K562 (cell line): ENCODE results near the gene EGR2. TPM values are rescaled to one million over a fixed set of nuclear protein-coding genes. Genes with fewer than 3 reads are reported as not detected.

Experiments used
- ARID1B ChIP-seq: fragments of 450-650 bp; IDR thresholded peaks from 2 replicates; pipeline ENCODE4 v1.6.1; 2016; ENCODE audit warnings: antibody characterized with exemption, mild to moderate bottlenecking, inconsistent platforms
- BACH1 ChIP-seq: fragments of 200-800 bp; sonication (Bioruptor generic); IDR thresholded peaks from 2 replicates; pipeline ENCODE4 v1.6.1; 2016; ENCODE audit warnings: missing genetic modification characterization, missing compliant biosample characterization
- CEBPG ChIP-seq, 3 experiments: fragments of 200-800 bp in 1 of 3; sonication (Bioruptor generic) in 1 of 3; sonication (generic) in 1 of 3; formaldehyde crosslinking in 1 of 3; IDR thresholded peaks in 2 of 3; conservative IDR thresholded peaks in 1 of 3; 2 replicates each; pipeline versions ENCODE4 v1.6.1 to v1.8.0; 2016 to 2022; ENCODE audit warnings: missing compliant biosample characterization in 2 of 3, missing genetic modification characterization in 2 of 3, mild to moderate bottlenecking in 1 of 3, missing genetic modification reagents in 1 of 3
- HDAC3 ChIP-seq: fragments of 450-650 bp; IDR thresholded peaks from 2 replicates; pipeline ENCODE4 v1.6.1; 2018; ENCODE audit warnings: borderline replicate concordance, mild to moderate bottlenecking, moderate library complexity; ENCODE audit not compliant: partially characterized antibody
- HMG20B ChIP-seq: fragments of 250-450 bp; sonication (Bioruptor Pico); IDR thresholded peaks from 2 replicates; pipeline ENCODE4 v1.5.0; 2021; ENCODE audit warnings: mild to moderate bottlenecking
- L3MBTL2 ChIP-seq: fragments of 450-650 bp; IDR thresholded peaks from 2 replicates; pipeline ENCODE4 v1.6.1; 2016; ENCODE audit warnings: mild to moderate bottlenecking, moderate library complexity
- PURB ChIP-seq: sonication (generic); formaldehyde crosslinking; IDR thresholded peaks from 2 replicates; pipeline ENCODE4 v1.9.0; 2021; ENCODE audit warnings: low read depth, mild to moderate bottlenecking, missing genetic modification reagents
- SMARCA4 ChIP-seq: fragments of 450-650 bp; IDR thresholded peaks from 2 replicates; pipeline ENCODE4 v1.6.1; 2016
- SREBF2 ChIP-seq: sonication (generic); formaldehyde crosslinking; IDR thresholded peaks from 2 replicates; pipeline ENCODE4 v1.4.0; 2020; ENCODE audit warnings: mild to moderate bottlenecking, missing genetic modification reagents
- SRSF3 ChIP-seq: fragments of 200-400 bp; formaldehyde crosslinking; IDR thresholded peaks from 2 replicates; pipeline ENCODE4 v1.6.1; 2016; ENCODE audit warnings: mild to moderate bottlenecking, low read length, moderate library complexity; ENCODE audit not compliant: insufficient read depth
- SRSF9 ChIP-seq: fragments of 200-400 bp; formaldehyde crosslinking; IDR thresholded peaks from 2 replicates; pipeline ENCODE4 v1.6.1; 2017; ENCODE audit warnings: low read depth, low read length, borderline replicate concordance
- TAF7 ChIP-seq: fragments of 450-650 bp; IDR thresholded peaks from 2 replicates; pipeline ENCODE4 v1.6.1; 2016; ENCODE audit warnings: missing genetic modification characterization, missing compliant biosample characterization
- U2AF1 ChIP-seq: fragments of 200-400 bp; formaldehyde crosslinking; optimal IDR thresholded peaks from 2 replicates; pipeline ENCODE3; 2017; ENCODE audit warnings: mild to moderate bottlenecking, low read depth, low read length, moderate library complexity
- WHSC1 ChIP-seq: IDR thresholded peaks from one replicate; pipeline ENCODE4 v1.6.1; 2012; ENCODE audit warnings: low read length, control low read depth, inconsistent platforms
- ZZZ3 ChIP-seq: fragments of 450-650 bp; IDR thresholded peaks from 2 replicates; pipeline ENCODE4 v1.6.1; 2016; ENCODE audit warnings: antibody characterized with exemption, mild to moderate bottlenecking, moderate library complexity
- polyA plus RNA-seq, 8 experiments: library from polyadenylated mRNA; depleted of rRNA in 4 of 8; stranded (reverse) in 5 of 8; unstranded in 3 of 8; fragments of >200 nt; fragmentation: Nextera tagmentation in 2 of 8; fragmentation: Illumina TruSeq in 1 of 8; extraction: Ambion mirVana in 2 of 8; extraction: Trizol in 1 of 8; gene quantifications; 2 replicates each; pipeline versions ENCODE4 v1.2.1 to v1.2.3, GENCODE V29; 2011 to 2014; ENCODE audit warnings: inconsistent platforms in 1 of 8, missing spikeins in 1 of 8
- total RNA-seq, 7 experiments: library from RNA; depleted of rRNA in 6 of 7; stranded (reverse); fragments of >200 nt in 6 of 7; fragmentation: Illumina TruSeq in 2 of 7; extraction: Trizol in 2 of 7; gene quantifications; 2 replicates each; pipeline versions ENCODE4 v1.2.1 to v1.2.3, GENCODE V29; 2011 to 2021; ENCODE audit warnings: low replicate concordance in 1 of 7
- TF ChIP-seq, protein P1 (sequence below): fragments of 250-450 bp; sonication (Bioruptor Pico); IDR thresholded peaks from 2 replicates; pipeline ENCODE4 v1.5.0; 2020; ENCODE audit warnings: mild to moderate bottlenecking
- TF ChIP-seq, protein P2 (sequence below): conservative IDR thresholded peaks from 2 replicates; pipeline ENCODE4 v1.6.1; 2011; ENCODE audit warnings: low read depth, mild to moderate bottlenecking, low read length; ENCODE audit not compliant: control insufficient read depth
- TF ChIP-seq, protein P3 (sequence below): fragments of 250-450 bp; sonication (Bioruptor Pico); IDR thresholded peaks from 2 replicates; pipeline ENCODE4 v1.9.0; 2021; ENCODE audit warnings: mild to moderate bottlenecking, inconsistent platforms
- TF ChIP-seq, protein P4 (sequence below): sonication (generic); formaldehyde crosslinking; IDR thresholded peaks from 2 replicates; pipeline ENCODE4 v1.8.1; 2023; ENCODE audit warnings: mild to moderate bottlenecking, missing genetic modification reagents, moderate library complexity
- TF ChIP-seq, protein P5 (sequence below): sonication (generic); formaldehyde crosslinking; IDR thresholded peaks from 2 replicates; pipeline ENCODE4 v1.8.0; 2022; ENCODE audit warnings: missing genetic modification reagents, mild to moderate bottlenecking, moderate library complexity, borderline replicate concordance

EGR2 gene
- total and polyA plus RNA-seq, 9 of the 15 experiments (the other 6 are each of a cell fraction or from before 2014, with no cell fraction given), result 0.08 to 0.18 (median 0.12) TPM; not detected in 4

DNA sequence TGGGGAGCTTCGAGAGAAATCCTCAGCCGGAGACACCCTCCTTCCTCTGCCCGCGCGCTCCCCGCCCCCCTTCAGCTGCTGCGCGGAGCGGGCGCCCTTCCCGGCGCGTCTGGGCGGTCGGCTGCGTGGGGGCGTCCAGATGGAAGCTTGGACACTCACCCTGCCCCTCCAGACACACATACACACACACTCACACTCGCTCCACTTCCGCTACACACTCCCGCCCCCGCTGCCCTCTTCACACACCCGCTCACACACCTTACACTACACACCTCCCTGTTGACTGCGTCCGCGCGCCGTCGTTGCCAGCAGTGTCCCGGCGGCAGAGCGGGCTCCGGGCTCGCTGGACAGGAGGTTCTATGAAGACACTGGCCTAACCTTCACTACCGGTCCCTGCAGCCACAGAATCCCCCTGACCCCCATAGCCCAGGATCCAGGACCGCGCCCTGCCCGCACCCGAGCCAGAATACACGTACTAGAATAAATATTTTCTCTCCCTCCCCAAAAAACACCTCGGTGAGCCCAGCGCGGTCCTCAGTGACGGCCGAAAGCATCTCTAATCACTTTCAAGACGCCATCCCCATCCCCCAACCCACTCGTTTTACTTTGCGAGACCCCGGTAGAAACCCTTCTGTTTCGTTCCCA lies 1.1 kb upstream of the EGR2 start (continued):
- TF ChIP-seq, protein P1, sequence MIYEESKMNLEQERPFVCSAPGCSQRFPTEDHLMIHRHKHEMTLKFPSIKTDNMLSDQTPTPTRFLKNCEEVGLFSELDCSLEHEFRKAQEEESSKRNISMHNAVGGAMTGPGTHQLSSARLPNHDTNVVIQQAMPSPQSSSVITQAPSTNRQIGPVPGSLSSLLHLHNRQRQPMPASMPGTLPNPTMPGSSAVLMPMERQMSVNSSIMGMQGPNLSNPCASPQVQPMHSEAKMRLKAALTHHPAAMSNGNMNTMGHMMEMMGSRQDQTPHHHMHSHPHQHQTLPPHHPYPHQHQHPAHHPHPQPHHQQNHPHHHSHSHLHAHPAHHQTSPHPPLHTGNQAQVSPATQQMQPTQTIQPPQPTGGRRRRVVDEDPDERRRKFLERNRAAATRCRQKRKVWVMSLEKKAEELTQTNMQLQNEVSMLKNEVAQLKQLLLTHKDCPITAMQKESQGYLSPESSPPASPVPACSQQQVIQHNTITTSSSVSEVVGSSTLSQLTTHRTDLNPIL, result no peak
- TF ChIP-seq, protein P2, sequence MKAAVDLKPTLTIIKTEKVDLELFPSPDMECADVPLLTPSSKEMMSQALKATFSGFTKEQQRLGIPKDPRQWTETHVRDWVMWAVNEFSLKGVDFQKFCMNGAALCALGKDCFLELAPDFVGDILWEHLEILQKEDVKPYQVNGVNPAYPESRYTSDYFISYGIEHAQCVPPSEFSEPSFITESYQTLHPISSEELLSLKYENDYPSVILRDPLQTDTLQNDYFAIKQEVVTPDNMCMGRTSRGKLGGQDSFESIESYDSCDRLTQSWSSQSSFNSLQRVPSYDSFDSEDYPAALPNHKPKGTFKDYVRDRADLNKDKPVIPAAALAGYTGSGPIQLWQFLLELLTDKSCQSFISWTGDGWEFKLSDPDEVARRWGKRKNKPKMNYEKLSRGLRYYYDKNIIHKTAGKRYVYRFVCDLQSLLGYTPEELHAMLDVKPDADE, result no peak
- TF ChIP-seq PURB, result no peak
- TF ChIP-seq TAF7 (tag), result no peak
- no peak for TF ChIP-seq SREBF2 (CRISPR knock-in tag)
- no peak for TF ChIP-seq L3MBTL2
- TF ChIP-seq WHSC1, result no peak
- TF ChIP-seq SRSF9, result no peak
- no peak for TF ChIP-seq U2AF1
- TF ChIP-seq BACH1 (tag), result no peak
- TF ChIP-seq, protein P3, sequence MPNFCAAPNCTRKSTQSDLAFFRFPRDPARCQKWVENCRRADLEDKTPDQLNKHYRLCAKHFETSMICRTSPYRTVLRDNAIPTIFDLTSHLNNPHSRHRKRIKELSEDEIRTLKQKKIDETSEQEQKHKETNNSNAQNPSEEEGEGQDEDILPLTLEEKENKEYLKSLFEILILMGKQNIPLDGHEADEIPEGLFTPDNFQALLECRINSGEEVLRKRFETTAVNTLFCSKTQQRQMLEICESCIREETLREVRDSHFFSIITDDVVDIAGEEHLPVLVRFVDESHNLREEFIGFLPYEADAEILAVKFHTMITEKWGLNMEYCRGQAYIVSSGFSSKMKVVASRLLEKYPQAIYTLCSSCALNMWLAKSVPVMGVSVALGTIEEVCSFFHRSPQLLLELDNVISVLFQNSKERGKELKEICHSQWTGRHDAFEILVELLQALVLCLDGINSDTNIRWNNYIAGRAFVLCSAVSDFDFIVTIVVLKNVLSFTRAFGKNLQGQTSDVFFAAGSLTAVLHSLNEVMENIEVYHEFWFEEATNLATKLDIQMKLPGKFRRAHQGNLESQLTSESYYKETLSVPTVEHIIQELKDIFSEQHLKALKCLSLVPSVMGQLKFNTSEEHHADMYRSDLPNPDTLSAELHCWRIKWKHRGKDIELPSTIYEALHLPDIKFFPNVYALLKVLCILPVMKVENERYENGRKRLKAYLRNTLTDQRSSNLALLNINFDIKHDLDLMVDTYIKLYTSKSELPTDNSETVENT (CRISPR knock-in tag), result no peak
- no peak; the same call in 1 of the 2 replicates for TF ChIP-seq HMG20B
- no peak for TF ChIP-seq HDAC3
- TF ChIP-seq CEBPG (CRISPR knock-in tag; IDR thresholded peaks at IDR 0.05), result no peak
- TF ChIP-seq CEBPG (tag; conservative IDR thresholded peaks at IDR 0.05 in 1 of 2, IDR thresholded peaks at IDR 0.05 in 1 of 2), result no peak
- TF ChIP-seq ZZZ3, result no peak
- TF ChIP-seq, protein P4, sequence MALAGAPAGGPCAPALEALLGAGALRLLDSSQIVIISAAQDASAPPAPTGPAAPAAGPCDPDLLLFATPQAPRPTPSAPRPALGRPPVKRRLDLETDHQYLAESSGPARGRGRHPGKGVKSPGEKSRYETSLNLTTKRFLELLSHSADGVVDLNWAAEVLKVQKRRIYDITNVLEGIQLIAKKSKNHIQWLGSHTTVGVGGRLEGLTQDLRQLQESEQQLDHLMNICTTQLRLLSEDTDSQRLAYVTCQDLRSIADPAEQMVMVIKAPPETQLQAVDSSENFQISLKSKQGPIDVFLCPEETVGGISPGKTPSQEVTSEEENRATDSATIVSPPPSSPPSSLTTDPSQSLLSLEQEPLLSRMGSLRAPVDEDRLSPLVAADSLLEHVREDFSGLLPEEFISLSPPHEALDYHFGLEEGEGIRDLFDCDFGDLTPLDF (CRISPR knock-in tag), result no peak
- no peak for TF ChIP-seq SRSF3
- TF ChIP-seq ARID1B, result peak; percentile 54; the same call in 1 of the 2 replicates
- TF ChIP-seq SMARCA4, result 0 out of 2 replicates have a peak, but pooled peaks have one; percentile 48
- TF ChIP-seq, protein P5, sequence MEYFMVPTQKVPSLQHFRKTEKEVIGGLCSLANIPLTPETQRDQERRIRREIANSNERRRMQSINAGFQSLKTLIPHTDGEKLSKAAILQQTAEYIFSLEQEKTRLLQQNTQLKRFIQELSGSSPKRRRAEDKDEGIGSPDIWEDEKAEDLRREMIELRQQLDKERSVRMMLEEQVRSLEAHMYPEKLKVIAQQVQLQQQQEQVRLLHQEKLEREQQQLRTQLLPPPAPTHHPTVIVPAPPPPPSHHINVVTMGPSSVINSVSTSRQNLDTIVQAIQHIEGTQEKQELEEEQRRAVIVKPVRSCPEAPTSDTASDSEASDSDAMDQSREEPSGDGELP (CRISPR knock-in tag), result peak; percentile 81; the same call in 1 of the 2 replicates
